SK-N-SH (cell line): ENCODE measurements around the gene CYP2D6. TPM values are rescaled to one million over a fixed set of nuclear protein-coding genes. Genes with fewer than 3 reads are reported as not detected.

ENCODE experiments used
- CTCF ChIA-PET: fragments of 300-600, 350-600 bp; formaldehyde crosslinking; extraction: SDS; loops from one replicate; lab custom pipeline; 2021; lab: Yijun Ruan, JAX
- POLR2A ChIA-PET: fragments of 350-600 bp; sonication (Branson Sonifier 250); formaldehyde crosslinking; extraction: SDS; loops from one replicate; lab custom pipeline; 2020; ENCODE audit warnings: antibody characterized with exemption, inconsistent platforms; lab: Yijun Ruan, JAX
- DNase-seq: peaks from one replicate; pipeline ENCODE4 v3.0.0; 2012
- H2AFZ ChIP-seq: fragments of 200-600 bp; sonication (generic); 2 replicates; pipeline ENCODE4 v1.8.1; 2016; ENCODE audit warnings: antibody characterized with exemption, mild to moderate bottlenecking, low read depth
- H3F3A ChIP-seq: fragments of 200-600 bp; sonication (generic); replicated peaks from 2 replicates; pipeline ENCODE3; 2016; ENCODE audit warnings: antibody characterized with exemption, mild to moderate bottlenecking; ENCODE audit not compliant: insufficient read depth
- H3K27ac ChIP-seq, 2 experiments: fragments of 200-500 bp in 1 of 2; fragments of 200-600 bp in 1 of 2; sonication (Bioruptor generic) in 1 of 2; sonication (generic), shearing (Covaris generic) in 1 of 2; 2 replicates each; pipeline versions ENCODE4 v1.5.1 to v1.6.1; 2014 to 2016; ENCODE audit warnings: low read depth in 2 of 2, inconsistent platforms in 1 of 2, low read length in 1 of 2, mild to moderate bottlenecking in 1 of 2, mixed read lengths in 1 of 2
- H3K27me3 ChIP-seq: fragments of 200-600 bp; sonication (generic), shearing (Covaris generic); 2 replicates; pipeline ENCODE4 v1.6.1; 2016; ENCODE audit warnings: mixed run types; ENCODE audit not compliant: insufficient read depth
- H3K36me3 ChIP-seq, 2 experiments: fragments of 200-500 bp in 1 of 2; fragments of 200-600 bp in 1 of 2; sonication (Bioruptor generic) in 1 of 2; sonication (generic) in 1 of 2; replicated peaks in 1 of 2; 2 replicates each; pipeline versions ENCODE3 to v1.5.1; 2014 to 2016; ENCODE audit warnings: low read length in 1 of 2, mild to moderate bottlenecking in 1 of 2; ENCODE audit not compliant: insufficient read depth in 2 of 2, control insufficient read depth in 1 of 2
- H3K4me1 ChIP-seq, 2 experiments: fragments of 200-500 bp in 1 of 2; fragments of 200-600 bp in 1 of 2; sonication (Bioruptor generic) in 1 of 2; sonication (generic), shearing (Covaris generic) in 1 of 2; 2 replicates each; pipeline versions ENCODE4 v1.5.1 to v1.6.1; 2014 to 2016; ENCODE audit warnings: low read depth in 1 of 2, low read length in 1 of 2, mixed run types in 1 of 2; ENCODE audit not compliant: insufficient read depth in 2 of 2, control insufficient read depth in 1 of 2
- H3K4me2 ChIP-seq: fragments of 200-600 bp; sonication (generic), shearing (Covaris generic); 2 replicates; pipeline ENCODE4 v1.6.1; 2017; ENCODE audit warnings: mixed run types
- H3K4me3 ChIP-seq, 2 experiments: fragments of 200-500 bp in 1 of 2; fragments of 200-600 bp in 1 of 2; sonication (Bioruptor generic) in 1 of 2; sonication (generic), shearing (Covaris generic) in 1 of 2; 2 replicates each; pipeline versions ENCODE4 v1.5.1 to v1.8.1; 2014 to 2016; ENCODE audit warnings: low read depth in 2 of 2, inconsistent platforms in 1 of 2, low read length in 1 of 2, mild to moderate bottlenecking in 1 of 2, mixed read lengths in 1 of 2, moderate library complexity in 1 of 2
- H3K79me2 ChIP-seq: fragments of 200-600 bp; sonication (generic); 2 replicates; pipeline ENCODE4 v1.8.1; 2017; ENCODE audit warnings: mild to moderate bottlenecking; ENCODE audit not compliant: insufficient read depth
- H3K9ac ChIP-seq: fragments of 200-600 bp; sonication (generic); 2 replicates; pipeline ENCODE4 v1.6.1; 2017; ENCODE audit warnings: mixed run types
- H3K9me2 ChIP-seq: fragments of 200-600 bp; sonication (generic); 2 replicates; pipeline ENCODE4 v1.6.1; 2017; ENCODE audit warnings: mixed run types
- H3K9me3 ChIP-seq: fragments of 200-600 bp; sonication (generic); 2 replicates; pipeline ENCODE4 v1.6.1; 2017; ENCODE audit warnings: mixed run types, mild to moderate bottlenecking, moderate library complexity
- H4K20me1 ChIP-seq: fragments of 200-600 bp; sonication (generic); 2 replicates; pipeline ENCODE4 v1.6.1; 2017; ENCODE audit warnings: mild to moderate bottlenecking, mixed run types; ENCODE audit not compliant: insufficient read depth
- FOSL2 ChIP-seq: IDR thresholded peaks from 2 replicates; pipeline ENCODE4 v1.4.0; 2012; ENCODE audit warnings: low read depth, mild to moderate bottlenecking, moderate library complexity, borderline replicate concordance
- FOXJ3 ChIP-seq: sonication (generic); formaldehyde crosslinking; IDR thresholded peaks from 2 replicates; pipeline ENCODE4 v1.5.1; 2020; ENCODE audit warnings: mild to moderate bottlenecking, missing genetic modification reagents
- JUND ChIP-seq: IDR thresholded peaks from 2 replicates; pipeline ENCODE4 v1.4.0; 2012
- RFX5 ChIP-seq: IDR thresholded peaks from 2 replicates; pipeline ENCODE4 v1.6.1; 2012; ENCODE audit warnings: mild to moderate bottlenecking, improper control_type of control experiment, low read length
- SMC3 ChIP-seq: IDR thresholded peaks from 2 replicates; pipeline ENCODE4 v1.6.1; 2012; ENCODE audit warnings: low read depth, low read length, improper control_type of control experiment
- TAF1 ChIP-seq: IDR thresholded peaks from 2 replicates; pipeline ENCODE4 v1.6.1; 2012; ENCODE audit warnings: low read depth, mild to moderate bottlenecking, low read length, moderate library complexity, borderline replicate concordance
- TCF12 ChIP-seq: IDR thresholded peaks from 2 replicates; pipeline ENCODE4 v1.4.0; 2012
- YY1 ChIP-seq: IDR thresholded peaks from 2 replicates; pipeline ENCODE4 v1.4.0; 2012; ENCODE audit warnings: low read depth, mild to moderate bottlenecking
- WGBS: methylation state at CpG from one replicate; pipeline ENCODE4 v1.1.6; 2017; ENCODE audit warnings: low lambda C conversion rate; 5-methylcytosine and 5-hydroxymethylcytosine counted together
- polyA plus RNA-seq, 3 experiments: library from polyadenylated mRNA; depleted of rRNA; stranded (reverse); fragments of >200 nt; gene quantifications; 2 replicates each; pipeline ENCODE4 v1.2.3, GENCODE V29; 2012
- TF ChIP-seq, protein P1 (sequence below): IDR thresholded peaks from 2 replicates; pipeline ENCODE4 v1.4.0; 2012; ENCODE audit warnings: low read depth, borderline replicate concordance
- TF ChIP-seq, protein P2 (sequence below): IDR thresholded peaks from 2 replicates; pipeline ENCODE4 v1.4.0; 2012; ENCODE audit warnings: low read depth, borderline replicate concordance
- TF ChIP-seq, protein P3 (sequence below): fragments of 150-350 bp; IDR thresholded peaks from 2 replicates; pipeline ENCODE4 v1.6.1; 2016; ENCODE audit warnings: mild to moderate bottlenecking, low read depth, low read length
- TF ChIP-seq, protein P4 (sequence below): fragments of 200-600 bp; sonication (generic); IDR thresholded peaks from 2 replicates; pipeline ENCODE4 v1.6.1; 2017; ENCODE audit warnings: antibody characterized with exemption, mild to moderate bottlenecking, moderate library complexity
- TF ChIP-seq, protein P5 (sequence below): IDR thresholded peaks from 2 replicates; pipeline ENCODE4 v1.4.0; 2012; ENCODE audit warnings: low read depth
- TF ChIP-seq, protein P6 (sequence below): IDR thresholded peaks from 2 replicates; pipeline ENCODE4 v1.6.1; 2012; ENCODE audit warnings: mild to moderate bottlenecking, low read depth, low read length, moderate library complexity

Gene CYP2D6
- polyA plus RNA-seq, 1 of the 3 experiments (the other 2 are of a cell fraction) = 0.26 TPM

DNA sequence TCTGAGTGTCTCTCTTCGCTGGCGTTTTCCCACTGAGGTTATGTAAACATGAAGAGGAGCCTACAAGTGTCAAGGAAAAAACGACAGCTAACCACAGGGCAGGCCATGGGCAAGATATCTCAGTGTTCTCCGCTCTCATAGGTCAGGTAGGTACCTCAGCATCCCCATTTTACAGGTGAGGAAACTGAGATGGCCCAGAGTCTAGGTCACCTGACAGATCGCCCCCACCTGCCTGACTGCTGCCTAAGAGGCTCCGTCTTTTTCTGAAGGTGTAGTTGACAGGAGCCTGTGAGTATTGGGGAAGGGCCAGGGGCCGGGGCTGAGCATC, 39.2 kb downstream of the CYP2D6 start:
- H3K79me2 ChIP-seq = peaks cover 27% of the 10 kb centered on the region
- peak overlapping the region; percentile 50 to 74 for H3K4me3 ChIP-seq
- no peak for DNase-seq
- H3F3A ChIP-seq = peaks cover 9% of the 10 kb centered on the region
- peak overlapping the region; percentile 56 for H3K9ac ChIP-seq
- H3K36me3 ChIP-seq = peaks cover 6 to 8% of the 10 kb centered on the region in 2 experiments
- no peaks in the 10 kb centered on the region for H3K27me3 ChIP-seq
- ChIA-PET CTCF (interaction anchor here (0.6 to 2.1 kb wide), 22 partner anchors 9 to 382 kb away, joined by 3 to 28 read pairs (median 3); partner anchors contain the start of genes CENPM, SMDT1 and SMIM45), POLR2A (interaction anchor here (0.9 to 2.1 kb wide), 3 partner anchors 11 to 353 kb away, joined by 3 to 8 read pairs (median 8); no protein-coding TSS in a partner anchor)
- no peaks in the 10 kb centered on the region for H3K9me2 ChIP-seq
- TF ChIP-seq, protein P1, sequence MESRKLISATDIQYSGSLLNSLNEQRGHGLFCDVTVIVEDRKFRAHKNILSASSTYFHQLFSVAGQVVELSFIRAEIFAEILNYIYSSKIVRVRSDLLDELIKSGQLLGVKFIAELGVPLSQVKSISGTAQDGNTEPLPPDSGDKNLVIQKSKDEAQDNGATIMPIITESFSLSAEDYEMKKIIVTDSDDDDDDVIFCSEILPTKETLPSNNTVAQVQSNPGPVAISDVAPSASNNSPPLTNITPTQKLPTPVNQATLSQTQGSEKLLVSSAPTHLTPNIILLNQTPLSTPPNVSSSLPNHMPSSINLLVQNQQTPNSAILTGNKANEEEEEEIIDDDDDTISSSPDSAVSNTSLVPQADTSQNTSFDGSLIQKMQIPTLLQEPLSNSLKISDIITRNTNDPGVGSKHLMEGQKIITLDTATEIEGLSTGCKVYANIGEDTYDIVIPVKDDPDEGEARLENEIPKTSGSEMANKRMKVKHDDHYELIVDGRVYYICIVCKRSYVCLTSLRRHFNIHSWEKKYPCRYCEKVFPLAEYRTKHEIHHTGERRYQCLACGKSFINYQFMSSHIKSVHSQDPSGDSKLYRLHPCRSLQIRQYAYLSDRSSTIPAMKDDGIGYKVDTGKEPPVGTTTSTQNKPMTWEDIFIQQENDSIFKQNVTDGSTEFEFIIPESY = no peak
- H3K4me2 ChIP-seq = peak overlapping the region; percentile 81
- peaks cover 0 to 4% of the 10 kb centered on the region in 2 experiments; a peak in 1 of 4 replicates for H3K4me1 ChIP-seq
- no peaks in the 10 kb centered on the region for H3K9me3 ChIP-seq
- no peaks in the 10 kb centered on the region for H4K20me1 ChIP-seq
- WGBS = 78% methylated on average over 1 of the region's 7 CpGs
- H3K27ac ChIP-seq = peak overlapping the region; percentile 50 to 62; a peak in 3 of 4 replicates
- H2AFZ ChIP-seq = peak overlapping the region; percentile 68; the same call in 1 of the 2 replicates

DNA sequence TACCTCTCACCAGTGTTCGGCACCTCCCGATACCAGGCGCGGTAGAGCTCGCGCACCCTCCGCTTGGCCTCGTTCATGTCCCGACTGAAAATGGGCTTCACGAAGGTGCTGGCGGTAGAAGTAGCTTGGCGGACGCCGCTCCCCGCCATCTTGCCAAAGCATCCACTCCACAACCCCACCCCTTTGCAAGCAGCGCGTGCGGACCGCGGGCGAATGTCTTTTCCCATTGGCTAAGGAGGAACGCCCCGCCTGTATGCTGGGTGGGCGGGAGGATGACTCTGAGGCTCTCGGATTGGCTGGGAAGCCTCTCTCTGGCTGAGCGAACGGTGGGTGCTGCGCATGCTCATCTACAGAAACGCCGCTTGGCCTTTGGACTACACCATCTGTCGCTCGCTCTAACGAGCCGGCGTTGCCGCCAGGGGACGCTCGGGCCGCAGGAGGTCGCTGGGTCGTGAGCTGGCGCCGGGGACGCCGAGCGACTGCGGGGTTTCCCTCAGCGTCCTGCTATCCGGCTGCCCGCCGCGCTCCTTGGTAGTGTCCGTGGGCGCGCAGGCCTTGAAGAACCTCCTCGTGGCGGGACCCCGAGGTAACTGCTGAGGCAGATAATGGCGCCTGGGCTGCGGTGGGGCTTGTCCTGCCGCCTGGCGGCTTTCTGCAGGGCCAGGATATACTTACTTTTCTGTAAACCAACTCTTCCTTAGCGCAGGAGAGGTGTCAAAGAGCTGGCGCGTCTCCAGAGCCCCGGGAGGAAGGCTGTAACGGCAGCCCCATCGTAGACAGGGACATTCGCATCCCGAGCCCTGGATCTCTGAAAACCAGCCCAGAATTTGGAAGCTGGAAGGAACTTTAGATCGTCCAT, 39.8 kb downstream of the CYP2D6 start, which contains the start of gene NDUFA6:
NDUFA6 (minus strand) TSS at position 177 of the 859 bp plus-strand sequence; CDS start at position 149, 28 bp downstream.
- peak within 1 kb of the TSS; percentile 72 to 84 for H3K27ac ChIP-seq
- H3K4me3 ChIP-seq = peak within 1 kb of the TSS; percentile 70 to 74
- WGBS = 6% methylated on average over 9 of the region's 71 CpGs
- no peaks in the 10 kb centered on the region for H3K27me3 ChIP-seq
- CTCF ChIA-PET = interaction anchor here (0.5 to 2.1 kb wide), 25 partner anchors 10 to 501 kb away, joined by 3 to 28 read pairs (median 3); partner anchors contain the start of genes CENPM, SMDT1 and SMIM45
- peak within 1 kb of the TSS; percentile 89 for H3K9ac ChIP-seq
- H3K79me2 ChIP-seq = peaks cover 27% of the 10 kb centered on the region
- peaks cover 8 to 12% of the 10 kb centered on the region in 2 experiments for H3K36me3 ChIP-seq
- peak within 1 kb of the TSS; percentile 81 for H3K4me2 ChIP-seq
- POLR2A ChIA-PET = interaction anchor here (0.9 to 2.1 kb wide), 3 partner anchors 10 to 354 kb away, joined by 3 to 8 read pairs (median 8); no protein-coding TSS in a partner anchor
- H4K20me1 ChIP-seq = no peaks in the 10 kb centered on the region
- H3K9me2 ChIP-seq = no peaks in the 10 kb centered on the region
- peak; percentile 91 for DNase-seq
- H3K4me1 ChIP-seq = peaks cover 0 to 4% of the 10 kb centered on the region in 2 experiments; a peak in 1 of 4 replicates
- no peaks in the 10 kb centered on the region for H3K9me3 ChIP-seq
- peaks cover 9% of the 10 kb centered on the region for H3F3A ChIP-seq
- peak within 1 kb of the TSS; percentile 68; the same call in 1 of the 2 replicates for H2AFZ ChIP-seq
- TF ChIP-seq, protein P2, sequence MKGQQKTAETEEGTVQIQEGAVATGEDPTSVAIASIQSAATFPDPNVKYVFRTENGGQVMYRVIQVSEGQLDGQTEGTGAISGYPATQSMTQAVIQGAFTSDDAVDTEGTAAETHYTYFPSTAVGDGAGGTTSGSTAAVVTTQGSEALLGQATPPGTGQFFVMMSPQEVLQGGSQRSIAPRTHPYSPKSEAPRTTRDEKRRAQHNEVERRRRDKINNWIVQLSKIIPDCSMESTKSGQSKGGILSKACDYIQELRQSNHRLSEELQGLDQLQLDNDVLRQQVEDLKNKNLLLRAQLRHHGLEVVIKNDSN = no peak
- TF ChIP-seq JUND = no peak
- TF ChIP-seq, protein P3, sequence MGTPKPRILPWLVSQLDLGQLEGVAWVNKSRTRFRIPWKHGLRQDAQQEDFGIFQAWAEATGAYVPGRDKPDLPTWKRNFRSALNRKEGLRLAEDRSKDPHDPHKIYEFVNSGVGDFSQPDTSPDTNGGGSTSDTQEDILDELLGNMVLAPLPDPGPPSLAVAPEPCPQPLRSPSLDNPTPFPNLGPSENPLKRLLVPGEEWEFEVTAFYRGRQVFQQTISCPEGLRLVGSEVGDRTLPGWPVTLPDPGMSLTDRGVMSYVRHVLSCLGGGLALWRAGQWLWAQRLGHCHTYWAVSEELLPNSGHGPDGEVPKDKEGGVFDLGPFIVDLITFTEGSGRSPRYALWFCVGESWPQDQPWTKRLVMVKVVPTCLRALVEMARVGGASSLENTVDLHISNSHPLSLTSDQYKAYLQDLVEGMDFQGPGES = no peak
- TF ChIP-seq, protein P4, sequence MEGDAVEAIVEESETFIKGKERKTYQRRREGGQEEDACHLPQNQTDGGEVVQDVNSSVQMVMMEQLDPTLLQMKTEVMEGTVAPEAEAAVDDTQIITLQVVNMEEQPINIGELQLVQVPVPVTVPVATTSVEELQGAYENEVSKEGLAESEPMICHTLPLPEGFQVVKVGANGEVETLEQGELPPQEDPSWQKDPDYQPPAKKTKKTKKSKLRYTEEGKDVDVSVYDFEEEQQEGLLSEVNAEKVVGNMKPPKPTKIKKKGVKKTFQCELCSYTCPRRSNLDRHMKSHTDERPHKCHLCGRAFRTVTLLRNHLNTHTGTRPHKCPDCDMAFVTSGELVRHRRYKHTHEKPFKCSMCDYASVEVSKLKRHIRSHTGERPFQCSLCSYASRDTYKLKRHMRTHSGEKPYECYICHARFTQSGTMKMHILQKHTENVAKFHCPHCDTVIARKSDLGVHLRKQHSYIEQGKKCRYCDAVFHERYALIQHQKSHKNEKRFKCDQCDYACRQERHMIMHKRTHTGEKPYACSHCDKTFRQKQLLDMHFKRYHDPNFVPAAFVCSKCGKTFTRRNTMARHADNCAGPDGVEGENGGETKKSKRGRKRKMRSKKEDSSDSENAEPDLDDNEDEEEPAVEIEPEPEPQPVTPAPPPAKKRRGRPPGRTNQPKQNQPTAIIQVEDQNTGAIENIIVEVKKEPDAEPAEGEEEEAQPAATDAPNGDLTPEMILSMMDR = peak; percentile 65
- no peak for TF ChIP-seq FOXJ3 (CRISPR knock-in tag)
- 0 out of 2 replicates have a peak, but pooled peaks have one; percentile 8 for TF ChIP-seq TCF12
- TF ChIP-seq SMC3 = peak; percentile 74
- TF ChIP-seq RFX5 = peak; percentile 55; the same call in 1 of the 2 replicates
- peak; percentile 85 for TF ChIP-seq YY1
- TF ChIP-seq, protein P5, sequence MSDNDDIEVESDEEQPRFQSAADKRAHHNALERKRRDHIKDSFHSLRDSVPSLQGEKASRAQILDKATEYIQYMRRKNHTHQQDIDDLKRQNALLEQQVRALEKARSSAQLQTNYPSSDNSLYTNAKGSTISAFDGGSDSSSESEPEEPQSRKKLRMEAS = 0 out of 2 replicates have a peak, but pooled peaks have one; percentile 46
- no peak for TF ChIP-seq FOSL2
- TF ChIP-seq TAF1 = peak; percentile 68
- TF ChIP-seq, protein P6, sequence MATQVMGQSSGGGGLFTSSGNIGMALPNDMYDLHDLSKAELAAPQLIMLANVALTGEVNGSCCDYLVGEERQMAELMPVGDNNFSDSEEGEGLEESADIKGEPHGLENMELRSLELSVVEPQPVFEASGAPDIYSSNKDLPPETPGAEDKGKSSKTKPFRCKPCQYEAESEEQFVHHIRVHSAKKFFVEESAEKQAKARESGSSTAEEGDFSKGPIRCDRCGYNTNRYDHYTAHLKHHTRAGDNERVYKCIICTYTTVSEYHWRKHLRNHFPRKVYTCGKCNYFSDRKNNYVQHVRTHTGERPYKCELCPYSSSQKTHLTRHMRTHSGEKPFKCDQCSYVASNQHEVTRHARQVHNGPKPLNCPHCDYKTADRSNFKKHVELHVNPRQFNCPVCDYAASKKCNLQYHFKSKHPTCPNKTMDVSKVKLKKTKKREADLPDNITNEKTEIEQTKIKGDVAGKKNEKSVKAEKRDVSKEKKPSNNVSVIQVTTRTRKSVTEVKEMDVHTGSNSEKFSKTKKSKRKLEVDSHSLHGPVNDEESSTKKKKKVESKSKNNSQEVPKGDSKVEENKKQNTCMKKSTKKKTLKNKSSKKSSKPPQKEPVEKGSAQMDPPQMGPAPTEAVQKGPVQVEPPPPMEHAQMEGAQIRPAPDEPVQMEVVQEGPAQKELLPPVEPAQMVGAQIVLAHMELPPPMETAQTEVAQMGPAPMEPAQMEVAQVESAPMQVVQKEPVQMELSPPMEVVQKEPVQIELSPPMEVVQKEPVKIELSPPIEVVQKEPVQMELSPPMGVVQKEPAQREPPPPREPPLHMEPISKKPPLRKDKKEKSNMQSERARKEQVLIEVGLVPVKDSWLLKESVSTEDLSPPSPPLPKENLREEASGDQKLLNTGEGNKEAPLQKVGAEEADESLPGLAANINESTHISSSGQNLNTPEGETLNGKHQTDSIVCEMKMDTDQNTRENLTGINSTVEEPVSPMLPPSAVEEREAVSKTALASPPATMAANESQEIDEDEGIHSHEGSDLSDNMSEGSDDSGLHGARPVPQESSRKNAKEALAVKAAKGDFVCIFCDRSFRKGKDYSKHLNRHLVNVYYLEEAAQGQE = no peak
